Measurements from ENCODE around the gene DCHS1. TPM values are rescaled to one million over a fixed set of nuclear protein-coding genes. Genes with fewer than 3 reads are reported as not detected.

DCHS1 gene
- total and polyA plus RNA-seq, 2 donors (not counting 1 experiment from before 2014, with no cell fraction given) = 0.92 to 23.9 TPM

DNA sequence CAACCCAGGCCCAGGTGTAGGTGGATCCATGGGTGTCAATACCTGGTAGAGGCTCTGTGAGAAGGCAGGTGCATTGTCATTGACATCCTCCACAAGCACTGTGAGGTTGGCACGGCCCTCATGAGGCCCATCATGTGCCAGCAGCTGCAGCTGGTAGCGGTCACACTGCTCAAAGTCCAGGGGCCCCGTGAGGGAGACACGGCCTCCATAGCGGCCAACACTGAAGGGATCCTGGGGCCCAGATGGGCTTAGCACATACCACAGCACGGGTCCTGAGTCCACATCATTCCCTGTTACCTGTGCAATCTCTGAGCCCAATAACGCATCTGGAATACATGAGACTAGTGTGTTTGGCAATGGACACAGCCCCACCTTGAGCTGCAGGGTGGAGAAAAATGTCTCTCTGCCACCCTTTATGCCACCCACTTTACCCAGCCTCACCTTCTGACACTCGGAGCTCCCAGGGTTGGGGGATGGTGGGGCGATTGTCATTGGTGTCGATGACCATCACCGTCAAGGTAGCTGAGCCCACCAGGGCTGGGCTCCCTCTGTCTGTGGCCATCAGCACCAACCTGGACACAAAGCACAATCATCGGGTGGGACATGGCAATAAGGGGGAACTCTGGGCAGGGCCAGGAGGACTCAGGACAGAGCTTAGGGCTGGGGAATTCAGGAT is 30.3 kb downstream of the DCHS1 start:
- H3K27me3 ChIP-seq (ENCODE audit: control insufficient read depth, insufficient read depth, low read length) = no peaks in the 10 kb centered on the region
- TF ChIP-seq EZH2 (IDR thresholded peaks at IDR 0.05; ENCODE audit: low read length, missing control alignments) = no peak
- TF ChIP-seq, protein P1, sequence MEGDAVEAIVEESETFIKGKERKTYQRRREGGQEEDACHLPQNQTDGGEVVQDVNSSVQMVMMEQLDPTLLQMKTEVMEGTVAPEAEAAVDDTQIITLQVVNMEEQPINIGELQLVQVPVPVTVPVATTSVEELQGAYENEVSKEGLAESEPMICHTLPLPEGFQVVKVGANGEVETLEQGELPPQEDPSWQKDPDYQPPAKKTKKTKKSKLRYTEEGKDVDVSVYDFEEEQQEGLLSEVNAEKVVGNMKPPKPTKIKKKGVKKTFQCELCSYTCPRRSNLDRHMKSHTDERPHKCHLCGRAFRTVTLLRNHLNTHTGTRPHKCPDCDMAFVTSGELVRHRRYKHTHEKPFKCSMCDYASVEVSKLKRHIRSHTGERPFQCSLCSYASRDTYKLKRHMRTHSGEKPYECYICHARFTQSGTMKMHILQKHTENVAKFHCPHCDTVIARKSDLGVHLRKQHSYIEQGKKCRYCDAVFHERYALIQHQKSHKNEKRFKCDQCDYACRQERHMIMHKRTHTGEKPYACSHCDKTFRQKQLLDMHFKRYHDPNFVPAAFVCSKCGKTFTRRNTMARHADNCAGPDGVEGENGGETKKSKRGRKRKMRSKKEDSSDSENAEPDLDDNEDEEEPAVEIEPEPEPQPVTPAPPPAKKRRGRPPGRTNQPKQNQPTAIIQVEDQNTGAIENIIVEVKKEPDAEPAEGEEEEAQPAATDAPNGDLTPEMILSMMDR (conservative IDR thresholded peaks at IDR 0.05 in 1 of 2, IDR thresholded peaks at IDR 0.05 in 1 of 2; ENCODE audit: low read depth in 1 of 2, low read length in 2 of 2) = no peak
- no peaks in the 10 kb centered on the region for H3K79me2 ChIP-seq (ENCODE audit: control insufficient read depth, insufficient read depth, low read length)
- no peak overlapping the region for H3K4me2 ChIP-seq (ENCODE audit: extremely low read depth, insufficient read depth, low read length)
- no peak overlapping the region for H3K9ac ChIP-seq (ENCODE audit: insufficient read depth, low read length)
- no peaks in the 10 kb centered on the region for H4K20me1 ChIP-seq (ENCODE audit: control insufficient read depth, extremely low read depth, insufficient read depth, low read length)
- no peak overlapping the region for H3K27ac ChIP-seq (ENCODE audit: insufficient read depth, low read length)
- no peak overlapping the region for H3K4me3 ChIP-seq (replicated peaks in 1 of 4; ENCODE audit: control extremely low read depth in 1 of 4, insufficient read depth in 1 of 4, low read depth in 3 of 4, low read length in 4 of 4)
- no peaks in the 10 kb centered on the region for H3K9me3 ChIP-seq (ENCODE audit: control insufficient read depth, insufficient read depth, low read depth, low read length)
- H2AFZ ChIP-seq (ENCODE audit: low read length) = no peak overlapping the region
- DNase-seq (ENCODE audit: low read depth in 2 of 2) = no peak
- no peaks in the 10 kb centered on the region for H3K36me3 ChIP-seq (ENCODE audit: control insufficient read depth, insufficient read depth, low read length)
- no peaks in the 10 kb centered on the region for H3K4me1 ChIP-seq (ENCODE audit: control insufficient read depth, extremely low read depth, insufficient read depth, low read length)

- H3K79me2 ChIP-seq (ENCODE audit: control insufficient read depth, insufficient read depth, low read length) = peaks cover 5% of the 10 kb centered on the region
- H3K27me3 ChIP-seq (ENCODE audit: control insufficient read depth, insufficient read depth, low read length) = no peaks in the 10 kb centered on the region
- no peaks in the 10 kb centered on the region for H3K36me3 ChIP-seq (ENCODE audit: control insufficient read depth, insufficient read depth, low read length)
- H4K20me1 ChIP-seq (ENCODE audit: control insufficient read depth, extremely low read depth, insufficient read depth, low read length) = no peaks in the 10 kb centered on the region
- no peaks in the 10 kb centered on the region for H3K9me3 ChIP-seq (ENCODE audit: control insufficient read depth, insufficient read depth, low read depth, low read length)
- H3K4me2 ChIP-seq (ENCODE audit: extremely low read depth, insufficient read depth, low read length) = no peak overlapping the region
- no peak overlapping the region for H2AFZ ChIP-seq (ENCODE audit: low read length)
- no peak for DNase-seq (ENCODE audit: low read depth in 2 of 2)
- no peak overlapping the region for H3K9ac ChIP-seq (ENCODE audit: insufficient read depth, low read length)
- no peak for TF ChIP-seq EZH2 (IDR thresholded peaks at IDR 0.05; ENCODE audit: low read length, missing control alignments)
- TF ChIP-seq, protein P1 (conservative IDR thresholded peaks at IDR 0.05 in 1 of 2, IDR thresholded peaks at IDR 0.05 in 1 of 2; ENCODE audit: low read depth in 1 of 2, low read length in 2 of 2) = no peak
- H3K27ac ChIP-seq (ENCODE audit: insufficient read depth, low read length) = no peak overlapping the region
- no peaks in the 10 kb centered on the region for H3K4me1 ChIP-seq (ENCODE audit: control insufficient read depth, extremely low read depth, insufficient read depth, low read length)
- H3K4me3 ChIP-seq (replicated peaks in 1 of 4; ENCODE audit: control extremely low read depth in 1 of 4, insufficient read depth in 1 of 4, low read depth in 3 of 4, low read length in 4 of 4) = no peak overlapping the region
Measured at GRCh38 chr11:6623391-6624363, 31.9 kb downstream of the DCHS1 start.
